HPDE6-E6E7 (cell line): Measurements from ENCODE around the gene PLPPR4.

Experiments used
- DNase-seq: peaks from one replicate; pipeline ENCODE4 v3.0.0; 2011; ENCODE audit warnings: missing footprints; ENCODE audit errors: extremely low spot score

The PLPPR4 gene

DNA sequence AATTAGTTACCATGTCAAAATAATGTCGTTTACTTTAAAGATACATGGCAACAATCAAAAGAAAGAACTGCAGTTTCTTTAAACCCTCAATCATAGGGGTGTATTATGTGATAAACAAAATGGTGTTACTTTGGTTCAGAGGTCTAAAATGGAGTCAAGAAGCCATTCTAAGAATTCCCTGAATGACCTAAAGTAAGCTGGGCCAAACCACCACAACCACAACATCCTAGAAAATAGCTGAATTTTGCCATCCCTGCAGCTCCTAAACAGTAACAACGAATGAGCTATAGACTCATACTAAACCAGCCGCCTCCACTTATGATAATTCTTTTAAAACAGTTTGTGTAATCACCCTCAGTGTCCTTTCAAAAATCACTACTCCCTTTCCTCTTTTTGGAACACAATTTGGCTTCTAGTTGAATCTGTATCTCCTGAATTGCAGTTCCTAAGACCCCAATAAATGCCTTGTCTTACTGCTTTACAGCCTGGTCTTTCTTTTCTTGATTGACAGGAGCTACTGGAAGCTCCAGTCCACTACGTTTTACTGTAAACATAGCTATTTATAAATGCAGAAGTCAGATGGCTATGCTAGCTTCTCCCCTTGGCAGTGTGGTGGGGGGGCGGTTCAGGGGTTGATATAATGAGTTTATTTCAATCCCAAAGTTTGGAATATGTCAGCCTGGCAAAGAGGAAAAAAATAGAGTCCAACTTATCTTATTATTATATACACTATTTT is 84.3 kb downstream of the PLPPR4 start:
- no peak for DNase-seq

- no peak for DNase-seq
These were observed 88.5 kb downstream of the PLPPR4 start for GRCh38 chr1:99352821-99353220.

GRCh38 chr1:99358770-99359169 is 94.5 kb downstream of the PLPPR4 start:
- no peak for DNase-seq
